ENCODE results near the gene AP2A1. TPM values are rescaled to one million over a fixed set of nuclear protein-coding genes. Genes with fewer than 3 reads are reported as not detected.
A peak's percentile ranks its signal among the peaks of the same experiment; 100 is the strongest.

AP2A1 gene
- polyA plus RNA-seq, 2 of the 4 experiments (the other 2 are of a cell fraction) = 36.6 to 58.6 TPM

GRCh38 chr19:49776371-49776764, 9.6 kb downstream of the AP2A1 start:
- FAIRE-seq (no peak), DNase-seq (ENCODE audit: low read depth in 1 of 2, low spot score in 1 of 2) (no peak), ATAC-seq (no peak)
- H3K4me3 ChIP-seq = no peak overlapping the region
- no peak overlapping the region for H3K4me2 ChIP-seq
- no peak for TF ChIP-seq EP300 (IDR thresholded peaks at IDR 0.05)
- no peak for TF ChIP-seq KDM5A (IDR thresholded peaks at IDR 0.05)
- TF ChIP-seq POLR2AphosphoS2 (conservative IDR thresholded peaks at IDR 0.05; ENCODE audit: low read length) = no peak
- no peak for TF ChIP-seq MAZ (IDR thresholded peaks at IDR 0.05; ENCODE audit: borderline replicate concordance, low read depth, low read length)
- no peak for TF ChIP-seq HDAC2 (IDR thresholded peaks at IDR 0.05)
- no peak for TF ChIP-seq BHLHE40 (IDR thresholded peaks at IDR 0.05; ENCODE audit: low read depth, low read length)
- no peak for TF ChIP-seq EHF (CRISPR knock-in tag; IDR thresholded peaks at IDR 0.05)
- H3K4me1 ChIP-seq = no peaks in the 10 kb centered on the region
- ChIA-PET POLR2A (no interaction called here), CTCF (interaction anchor here (2.1 kb wide), 1 partner anchor 9 kb away, joined by 5 read pairs; the partner anchor contains the start of gene AP2A1)
- H3K27ac ChIP-seq = no peak overlapping the region
- 91% methylated on average over 6 of the region's 6 CpGs for WGBS (ENCODE audit: missing lambda C conversion rate)
- no peaks in the 10 kb centered on the region for H3K9me3 ChIP-seq

DNA sequence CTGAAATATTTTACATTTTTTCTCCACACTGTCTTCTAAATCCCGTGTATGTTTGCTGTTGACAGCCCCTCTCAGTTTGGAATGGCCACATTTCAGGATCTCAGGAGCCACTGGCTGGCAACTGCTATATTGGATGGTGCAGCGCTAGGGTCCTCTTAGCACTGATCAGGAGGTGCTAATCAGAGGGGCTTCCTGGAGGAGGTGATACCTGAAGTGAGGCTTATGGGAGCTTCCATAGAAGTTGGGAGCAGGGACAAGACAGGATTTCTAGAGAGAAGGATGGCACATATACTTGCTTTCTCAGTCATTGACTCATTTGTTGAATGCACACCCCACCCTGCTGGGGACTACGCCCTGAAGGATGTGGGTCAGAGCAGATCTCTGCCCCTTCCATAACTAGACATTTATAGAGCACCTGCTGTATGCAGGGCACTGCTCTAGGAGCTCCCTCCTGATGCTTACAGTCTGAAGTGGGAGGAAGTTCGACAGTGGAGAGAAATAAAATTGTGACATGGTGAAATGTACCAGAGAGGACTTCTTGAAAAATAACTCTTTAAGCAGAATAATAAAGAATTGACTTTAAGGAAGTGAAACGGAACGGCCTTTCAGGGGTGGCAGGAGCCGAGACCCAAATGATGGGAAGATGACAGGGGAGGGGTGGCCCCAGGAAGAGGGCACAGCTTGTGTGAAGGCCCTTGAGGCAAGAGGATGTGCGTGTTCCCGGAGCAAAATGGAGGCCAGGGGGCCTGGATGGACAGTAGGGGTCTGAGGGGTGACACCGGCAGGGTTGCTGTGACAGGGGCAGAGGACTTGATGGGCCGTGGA, 13.1 kb downstream of the AP2A1 start:
- FAIRE-seq (no peak), ATAC-seq (no peak), DNase-seq (ENCODE audit: low read depth in 1 of 2, low spot score in 1 of 2) (no peak)
- Histone ChIP-seq H3K4me2 (no peak overlapping the region), H3K4me3 (no peak overlapping the region), H3K9me3 (0 out of 3 replicates have a peak, but pooled peaks cover 3% of the 10 kb centered on the region), H3K27ac (no peak overlapping the region), H3K4me1 (no peaks in the 10 kb centered on the region)
- CTCF ChIA-PET = interaction anchor here (0.6 to 0.9 kb wide), 2 partner anchors 90 to 194 kb away, joined by 3 to 4 read pairs; no protein-coding TSS in a partner anchor
- 84% methylated on average over 11 of the region's 11 CpGs for WGBS (ENCODE audit: missing lambda C conversion rate)
- TF ChIP-seq FOSL2 (IDR thresholded peaks at IDR 0.05) (no peak), FOSL2 (CRISPR knock-in tag; IDR thresholded peaks at IDR 0.05) (no peak), ZFP36 (IDR thresholded peaks at IDR 0.05; ENCODE audit: borderline replicate concordance, partially characterized antibody) (peak; percentile 80)
- POLR2A ChIA-PET = no interaction called here

GRCh38 chr19:49780861-49781260, 14.1 kb downstream of the AP2A1 start:
- WGBS (ENCODE audit: missing lambda C conversion rate) = 85% methylated on average over 8 of the region's 8 CpGs
- ATAC-seq (peak; percentile 31 to 63; a peak in 4 of 6 replicates), DNase-seq (ENCODE audit: low read depth in 1 of 2, low spot score in 1 of 2) (no peak), FAIRE-seq (no peak)
- TF ChIP-seq NPAS2 (CRISPR knock-in tag; IDR thresholded peaks at IDR 0.05; ENCODE audit: borderline replicate concordance) (no peak), RNF2 (IDR thresholded peaks at IDR 0.05; ENCODE audit: borderline replicate concordance, low read depth) (no peak), FOSL2 (IDR thresholded peaks at IDR 0.05) (no peak), FOSL2 (CRISPR knock-in tag; IDR thresholded peaks at IDR 0.05) (no peak), BHLHE40 (IDR thresholded peaks at IDR 0.05; ENCODE audit: low read depth, low read length) (no peak), FOXS1 (CRISPR knock-in tag; IDR thresholded peaks at IDR 0.05) (no peak), HEYL (CRISPR knock-in tag; IDR thresholded peaks at IDR 0.05) (no peak), RCOR1 (IDR thresholded peaks at IDR 0.05; ENCODE audit: low read depth, low read length) (no peak)
- TF ChIP-seq, protein P1, sequence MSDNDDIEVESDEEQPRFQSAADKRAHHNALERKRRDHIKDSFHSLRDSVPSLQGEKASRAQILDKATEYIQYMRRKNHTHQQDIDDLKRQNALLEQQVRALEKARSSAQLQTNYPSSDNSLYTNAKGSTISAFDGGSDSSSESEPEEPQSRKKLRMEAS (IDR thresholded peaks at IDR 0.05) = no peak
- TF ChIP-seq, protein P2, sequence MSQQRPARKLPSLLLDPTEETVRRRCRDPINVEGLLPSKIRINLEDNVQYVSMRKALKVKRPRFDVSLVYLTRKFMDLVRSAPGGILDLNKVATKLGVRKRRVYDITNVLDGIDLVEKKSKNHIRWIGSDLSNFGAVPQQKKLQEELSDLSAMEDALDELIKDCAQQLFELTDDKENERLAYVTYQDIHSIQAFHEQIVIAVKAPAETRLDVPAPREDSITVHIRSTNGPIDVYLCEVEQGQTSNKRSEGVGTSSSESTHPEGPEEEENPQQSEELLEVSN (IDR thresholded peaks at IDR 0.05; ENCODE audit: borderline replicate concordance, low read depth) = no peak
- 0 out of 3 replicates have a peak, but pooled peaks cover 3% of the 10 kb centered on the region for H3K9me3 ChIP-seq
- no peak overlapping the region for H3K4me3 ChIP-seq
- CTCF ChIA-PET = interaction anchor here (0.6 kb wide), 2 partner anchors 61 to 195 kb away, joined by 3 to 4 read pairs; no protein-coding TSS in a partner anchor
- H3K4me2 ChIP-seq = no peak overlapping the region
- POLR2A ChIA-PET = no interaction called here
- no peaks in the 10 kb centered on the region for H3K4me1 ChIP-seq
- H3K27ac ChIP-seq = no peak overlapping the region

GRCh38 chr19:49781394-49781793, 14.6 kb downstream of the AP2A1 start:
- DNase-seq (ENCODE audit: low read depth in 1 of 2, low spot score in 1 of 2) = no peak
- H3K4me3 ChIP-seq = no peak overlapping the region
- ATAC-seq = peak; percentile 20 to 22; a peak in 3 of 6 replicates
- FAIRE-seq = no peak
- peaks cover 4% of the 10 kb centered on the region; the same call in 2 of the 3 replicates for H3K4me1 ChIP-seq
- H3K27ac ChIP-seq = no peak overlapping the region
- WGBS (ENCODE audit: missing lambda C conversion rate) = 94% methylated on average over 7 of the region's 7 CpGs
- TF ChIP-seq PBX3 (IDR thresholded peaks at IDR 0.05) = no peak
- no peak for TF ChIP-seq FOSL2 (IDR thresholded peaks at IDR 0.05)
- TF ChIP-seq FOSL2 (CRISPR knock-in tag; IDR thresholded peaks at IDR 0.05) = no peak
- TF ChIP-seq FOXS1 (CRISPR knock-in tag; IDR thresholded peaks at IDR 0.05) = no peak
- TF ChIP-seq MAZ (IDR thresholded peaks at IDR 0.05; ENCODE audit: borderline replicate concordance, low read depth, low read length) = no peak
- no peak for TF ChIP-seq HOXB5 (CRISPR knock-in tag; IDR thresholded peaks at IDR 0.05)
- TF ChIP-seq NPAS2 (CRISPR knock-in tag; IDR thresholded peaks at IDR 0.05; ENCODE audit: borderline replicate concordance) = no peak
- no peak for TF ChIP-seq BCL3 (IDR thresholded peaks at IDR 0.05)
- H3K4me2 ChIP-seq = no peak overlapping the region
- ChIA-PET CTCF (interaction anchor here (0.6 kb wide), 1 partner anchor 61 kb away, joined by 3 read pairs; no protein-coding TSS in a partner anchor), POLR2A (interaction anchor here (0.6 kb wide), 1 partner anchor 15 kb away, joined by 4 read pairs; the partner anchor contains the start of gene AP2A1)
- 0 out of 3 replicates have a peak, but pooled peaks cover 3% of the 10 kb centered on the region for H3K9me3 ChIP-seq

All from A549 (cell line).